Hepatic stellate cell (primary cell): ENCODE measurements around the gene DNM2.
"Not testable (repeated sequence)": the region's sequence is repeated elsewhere in the genome, so short reads cannot be mapped to it uniquely, and the experiment has no call there.

ENCODE experiments used
- DNase-seq: peaks from one replicate; pipeline ENCODE4 v3.0.0; 2011; ENCODE audit warnings: low spot score

Gene DNM2

GRCh38 chr19:10752913-10753704 is 35.2 kb downstream of the DNM2 start:
- no peak for DNase-seq

GRCh38 chr19:10756371-10756770 is 38.5 kb downstream of the DNM2 start:
- DNase-seq: no peak

GRCh38 chr19:10756791-10757190 is 38.9 kb downstream of the DNM2 start:
- DNase-seq: no peak

GRCh38 chr19:10758050-10758449 is 40.2 kb downstream of the DNM2 start:
- DNase-seq: not testable (repeated sequence)

- DNase-seq: no peak
These were observed 41.1 kb downstream of the DNM2 start for GRCh38 chr19:10758978-10759377.

- no peak for DNase-seq
These were observed 42.5 kb downstream of the DNM2 start for GRCh38 chr19:10760273-10760944.

GRCh38 chr19:10761443-10762250 is 43.8 kb downstream of the DNM2 start:
- no peak for DNase-seq

GRCh38 chr19:10762656-10763055 is 44.8 kb downstream of the DNM2 start:
- DNase-seq: no peak

GRCh38 chr19:10763411-10763810 is 45.5 kb downstream of the DNM2 start:
- no peak for DNase-seq

GRCh38 chr19:10763828-10764339 is 46.0 kb downstream of the DNM2 start:
- DNase-seq: no peak

- no peak for DNase-seq
These were observed 46.5 kb downstream of the DNM2 start for GRCh38 chr19:10764340-10764894.

- no peak for DNase-seq
These were observed 48.3 kb downstream of the DNM2 start for GRCh38 chr19:10766049-10766623.

GRCh38 chr19:10766671-10767201 is 48.9 kb downstream of the DNM2 start:
- DNase-seq: peak; percentile 27

- no peak for DNase-seq
These were observed 49.8 kb downstream of the DNM2 start for GRCh38 chr19:10767726-10768125.

GRCh38 chr19:10768369-10768768 is 50.5 kb downstream of the DNM2 start:
- no peak for DNase-seq

GRCh38 chr19:10768936-10769335 is 51.1 kb downstream of the DNM2 start:
- DNase-seq: no peak

- DNase-seq: peak; percentile 58
These were observed 51.9 kb downstream of the DNM2 start for GRCh38 chr19:10769533-10770491.

- no peak for DNase-seq
These were observed 56.1 kb downstream of the DNM2 start for GRCh38 chr19:10773969-10774368.

- DNase-seq: no peak
These were observed 57.0 kb downstream of the DNM2 start for GRCh38 chr19:10774893-10775292.

- DNase-seq: no peak
These were observed 59.2 kb downstream of the DNM2 start for GRCh38 chr19:10776900-10777650.
